ENCODE results near the gene UPK3A. TPM values are rescaled to one million over a fixed set of nuclear protein-coding genes. Genes with fewer than 3 reads are reported as not detected.

The UPK3A gene
- total and polyA plus RNA-seq, 2 experiments from 2014 or later: 0.21 TPM; not detected in 1

DNA sequence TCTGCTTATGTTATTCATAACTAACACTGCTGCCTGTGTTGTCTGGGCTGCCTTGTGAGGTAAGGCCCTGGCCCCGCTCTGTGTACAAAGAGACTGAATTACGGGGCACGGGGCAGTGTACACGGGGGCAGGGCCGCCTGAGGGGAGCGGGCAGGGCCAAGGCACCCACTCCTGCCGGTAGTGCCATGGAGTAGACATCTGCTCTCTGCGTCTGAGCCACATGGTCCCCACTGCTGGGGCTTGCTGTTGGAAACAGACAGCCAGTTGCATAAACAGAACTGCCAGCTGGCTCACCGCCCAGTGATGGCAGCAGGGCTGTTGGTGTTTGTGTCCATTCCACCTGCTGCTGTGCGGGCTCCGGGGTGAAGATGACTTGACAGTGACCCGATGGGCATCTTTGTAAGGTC, 44.8 kb downstream of the UPK3A start:
- Histone ChIP-seq H3K36me3 (peaks cover 27% of the 10 kb centered on the region), H3K27ac (no peak overlapping the region), H3K4me1 (ENCODE audit: low read depth) (peaks cover 18% of the 10 kb centered on the region)

DNA sequence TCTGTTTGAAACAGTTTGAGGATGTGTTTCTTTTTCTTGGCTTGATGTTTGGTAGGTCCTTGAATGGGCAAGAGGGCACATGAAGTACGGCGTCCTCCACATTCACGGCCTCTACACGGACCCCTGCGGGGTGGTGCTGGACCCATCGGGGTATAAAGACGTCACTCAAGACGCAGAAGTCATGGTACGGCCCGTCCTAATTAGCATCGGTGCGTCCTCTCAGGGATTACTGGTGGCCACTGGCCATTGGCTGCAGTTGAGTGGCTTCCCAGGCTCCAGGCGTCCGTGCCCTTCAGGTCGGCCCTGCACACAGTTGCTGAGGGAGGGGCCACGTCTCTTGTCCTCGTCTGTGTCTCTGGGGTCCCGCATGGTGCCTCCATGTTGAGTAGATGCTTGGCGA, 45.8 kb downstream of the UPK3A start:
- Histone ChIP-seq H3K4me3 (no peak overlapping the region), H3K36me3 (peaks cover 29% of the 10 kb centered on the region), H3K27ac (no peak overlapping the region), H3K4me1 (ENCODE audit: low read depth) (peaks cover 15% of the 10 kb centered on the region), H3K27me3 (no peaks in the 10 kb centered on the region), H3K9me3 (ENCODE audit: low read depth) (no peaks in the 10 kb centered on the region)
- DNase-seq (ENCODE audit: low read depth in 1 of 2, low spot score in 1 of 2): no peak
- TF ChIP-seq, protein P1, sequence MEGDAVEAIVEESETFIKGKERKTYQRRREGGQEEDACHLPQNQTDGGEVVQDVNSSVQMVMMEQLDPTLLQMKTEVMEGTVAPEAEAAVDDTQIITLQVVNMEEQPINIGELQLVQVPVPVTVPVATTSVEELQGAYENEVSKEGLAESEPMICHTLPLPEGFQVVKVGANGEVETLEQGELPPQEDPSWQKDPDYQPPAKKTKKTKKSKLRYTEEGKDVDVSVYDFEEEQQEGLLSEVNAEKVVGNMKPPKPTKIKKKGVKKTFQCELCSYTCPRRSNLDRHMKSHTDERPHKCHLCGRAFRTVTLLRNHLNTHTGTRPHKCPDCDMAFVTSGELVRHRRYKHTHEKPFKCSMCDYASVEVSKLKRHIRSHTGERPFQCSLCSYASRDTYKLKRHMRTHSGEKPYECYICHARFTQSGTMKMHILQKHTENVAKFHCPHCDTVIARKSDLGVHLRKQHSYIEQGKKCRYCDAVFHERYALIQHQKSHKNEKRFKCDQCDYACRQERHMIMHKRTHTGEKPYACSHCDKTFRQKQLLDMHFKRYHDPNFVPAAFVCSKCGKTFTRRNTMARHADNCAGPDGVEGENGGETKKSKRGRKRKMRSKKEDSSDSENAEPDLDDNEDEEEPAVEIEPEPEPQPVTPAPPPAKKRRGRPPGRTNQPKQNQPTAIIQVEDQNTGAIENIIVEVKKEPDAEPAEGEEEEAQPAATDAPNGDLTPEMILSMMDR (IDR thresholded peaks at IDR 0.05; ENCODE audit: low read depth, low read length): no peak

More for the DNA sequence above, 44.8 kb downstream of the UPK3A start:
- TF ChIP-seq, protein P1 (IDR thresholded peaks at IDR 0.05; ENCODE audit: low read depth, low read length): no peak
- no peak for DNase-seq (ENCODE audit: low read depth in 1 of 2, low spot score in 1 of 2)
- Histone ChIP-seq H3K9me3 (ENCODE audit: low read depth) (no peaks in the 10 kb centered on the region), H3K27me3 (no peaks in the 10 kb centered on the region), H3K4me3 (no peak overlapping the region)

DNA sequence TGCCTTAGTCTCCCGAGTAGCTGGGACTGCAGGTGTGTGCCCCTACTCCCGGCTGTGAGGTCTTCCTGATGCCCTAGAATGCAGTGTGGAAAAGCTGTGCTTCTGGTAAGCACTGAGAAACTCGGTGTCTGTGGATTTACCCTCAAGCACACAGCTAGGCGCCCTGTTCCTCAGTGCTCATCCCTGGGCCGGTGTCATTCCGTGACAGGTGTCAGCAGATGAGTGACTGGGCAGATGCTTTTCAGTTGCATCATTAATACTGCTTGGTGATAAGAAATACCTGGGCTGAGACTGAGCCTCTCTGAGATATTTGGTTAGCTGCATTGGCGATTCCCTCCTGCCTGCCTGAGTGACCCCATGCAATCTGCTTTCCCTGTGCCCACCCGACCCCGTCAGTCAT, 46.7 kb downstream of the UPK3A start:
- no peaks in the 10 kb centered on the region for H3K9me3 ChIP-seq (ENCODE audit: low read depth)
- H3K36me3 ChIP-seq: peaks cover 38% of the 10 kb centered on the region
- H3K27ac ChIP-seq: no peak overlapping the region
- no peak overlapping the region for H3K4me3 ChIP-seq
- TF ChIP-seq, protein P1 (IDR thresholded peaks at IDR 0.05; ENCODE audit: low read depth, low read length): no peak
- no peaks in the 10 kb centered on the region for H3K27me3 ChIP-seq
- peaks cover 15% of the 10 kb centered on the region for H3K4me1 ChIP-seq (ENCODE audit: low read depth)
- DNase-seq (ENCODE audit: low read depth in 1 of 2, low spot score in 1 of 2): no peak

DNA sequence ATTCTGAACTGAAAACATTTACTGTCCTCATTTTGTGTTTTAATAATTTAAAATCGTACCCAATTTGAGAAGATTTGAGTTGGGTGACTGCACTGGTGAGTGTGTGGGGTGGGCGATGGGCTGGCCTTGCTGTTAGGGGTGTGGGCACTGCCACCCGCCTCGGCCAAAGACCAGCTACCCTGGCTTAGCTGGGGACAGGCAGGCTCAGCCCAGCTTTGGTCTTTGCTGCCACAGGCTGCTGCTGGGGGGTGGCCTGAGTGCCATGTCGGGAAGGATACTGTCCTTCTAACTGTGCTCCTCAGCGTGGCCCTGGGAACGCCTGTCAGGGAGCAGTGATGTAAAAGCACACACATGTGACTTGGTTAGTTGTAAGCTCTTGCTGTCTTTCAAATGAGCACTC, 47.3 kb downstream of the UPK3A start:
- Histone ChIP-seq H3K4me1 (ENCODE audit: low read depth) (peaks cover 15% of the 10 kb centered on the region), H3K27ac (no peak overlapping the region), H3K36me3 (peaks cover 42% of the 10 kb centered on the region), H3K9me3 (ENCODE audit: low read depth) (no peaks in the 10 kb centered on the region), H3K4me3 (no peak overlapping the region), H3K27me3 (no peaks in the 10 kb centered on the region)
- DNase-seq (ENCODE audit: low read depth in 1 of 2, low spot score in 1 of 2): no peak
- TF ChIP-seq, protein P1 (IDR thresholded peaks at IDR 0.05; ENCODE audit: low read depth, low read length): no peak

DNA sequence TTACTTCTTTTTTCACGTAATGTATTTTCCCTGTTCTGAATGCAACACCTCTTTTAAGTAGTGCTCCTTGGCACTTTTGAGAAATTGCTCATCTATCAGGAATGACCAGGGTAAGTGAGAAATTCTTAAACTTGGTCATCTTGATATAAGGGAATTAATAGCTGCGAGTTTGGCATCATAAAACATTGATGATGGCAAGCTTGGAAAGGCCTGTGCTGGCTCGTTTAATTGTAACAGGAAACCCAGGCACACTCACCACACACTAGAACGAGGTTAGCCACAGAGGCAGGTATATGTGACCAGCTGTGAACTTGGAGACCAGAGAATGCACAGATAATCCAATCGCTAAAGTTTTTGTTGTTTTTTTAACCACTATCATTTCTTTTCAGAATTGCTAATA, 49.3 kb downstream of the UPK3A start:
- Histone ChIP-seq H3K27me3 (no peaks in the 10 kb centered on the region), H3K36me3 (peaks cover 46% of the 10 kb centered on the region), H3K27ac (peak overlapping the region; percentile 71), H3K4me3 (no peak overlapping the region), H3K4me1 (ENCODE audit: low read depth) (peaks cover 15% of the 10 kb centered on the region), H3K9me3 (ENCODE audit: low read depth) (no peaks in the 10 kb centered on the region)
- TF ChIP-seq, protein P1 (IDR thresholded peaks at IDR 0.05; ENCODE audit: low read depth, low read length): no peak
- DNase-seq (ENCODE audit: low read depth in 1 of 2, low spot score in 1 of 2): no peak

DNA sequence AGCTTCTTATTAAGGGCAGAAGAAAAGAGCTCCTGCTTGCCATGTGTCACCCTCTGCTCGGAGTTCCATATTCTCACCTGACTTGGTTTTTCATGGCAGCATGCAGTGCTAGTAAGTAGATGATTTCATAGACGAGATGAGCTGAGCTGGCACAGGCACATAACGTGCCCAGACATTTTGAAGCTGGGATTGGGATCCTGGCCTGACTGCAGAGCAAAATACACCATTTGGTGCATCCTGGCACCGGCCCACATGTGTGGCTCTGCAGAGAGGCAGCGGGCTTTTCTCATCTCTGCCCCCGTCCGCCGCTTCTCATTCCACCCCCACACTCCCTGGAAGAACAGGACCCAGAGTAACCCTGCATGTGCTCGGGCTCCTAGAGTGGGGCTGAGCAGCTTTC, 49.8 kb downstream of the UPK3A start:
- Histone ChIP-seq H3K4me1 (ENCODE audit: low read depth) (peaks cover 15% of the 10 kb centered on the region), H3K27me3 (no peaks in the 10 kb centered on the region), H3K27ac (peak overlapping the region; percentile 71), H3K9me3 (ENCODE audit: low read depth) (no peaks in the 10 kb centered on the region), H3K36me3 (peaks cover 42% of the 10 kb centered on the region), H3K4me3 (no peak overlapping the region)
- TF ChIP-seq, protein P1 (IDR thresholded peaks at IDR 0.05; ENCODE audit: low read depth, low read length): no peak
- DNase-seq (ENCODE audit: low read depth in 1 of 2, low spot score in 1 of 2): no peak

Data from cardiac muscle cell (in vitro differentiated cells and primary cell).